Small intestine (tissue), 7 donors: ENCODE measurements around the gene CADPS2. TPM values are rescaled to one million over a fixed set of nuclear protein-coding genes. Genes with fewer than 3 reads are reported as not detected.

Source experiments
- DNase-seq, 2 donors: peaks; one replicate each; pipeline versions ENCODE4 v3.0.0 to v3.0.0-alpha.2; 2013
- FAIRE-seq: peaks from 2 replicates; lab custom pipeline; 2012; peaks lifted over from hg19 to GRCh38; lab: Jason Lieb, UNC
- H3K27ac ChIP-seq, 3 donors: one replicate each; pipeline ENCODE4 v1.5.1; 2013; ENCODE audit warnings: low read length in 2 of 3, mild to moderate bottlenecking in 2 of 3, control low read depth in 1 of 3, inconsistent platforms in 1 of 3, low read depth in 1 of 3, moderate library complexity in 1 of 3
- H3K27me3 ChIP-seq, 3 donors: one replicate each; pipeline ENCODE4 v1.6.1; 2013; ENCODE audit warnings: low read length in 3 of 3, inconsistent platforms in 1 of 3; ENCODE audit not compliant: control insufficient read depth in 3 of 3, insufficient read depth in 3 of 3
- H3K36me3 ChIP-seq, 3 donors: one replicate each; pipeline ENCODE4 v1.6.1; 2013; ENCODE audit warnings: low read length in 3 of 3, inconsistent platforms in 1 of 3, low read depth in 1 of 3, mild to moderate bottlenecking in 1 of 3, moderate library complexity in 1 of 3; ENCODE audit not compliant: control insufficient read depth in 3 of 3, insufficient read depth in 2 of 3
- H3K4me1 ChIP-seq, 3 donors: one replicate each; pipeline ENCODE4 v1.6.1; 2013; ENCODE audit warnings: low read length in 2 of 3, inconsistent platforms in 1 of 3, low read depth in 1 of 3, mild to moderate bottlenecking in 1 of 3, moderate library complexity in 1 of 3; ENCODE audit not compliant: control insufficient read depth in 3 of 3, insufficient read depth in 2 of 3
- H3K4me3 ChIP-seq, 3 donors: one replicate each; pipeline ENCODE4 v1.5.1; 2013; ENCODE audit warnings: low read length in 3 of 3, control low read depth in 1 of 3, inconsistent platforms in 1 of 3, low read depth in 1 of 3, mild to moderate bottlenecking in 1 of 3, moderate library complexity in 1 of 3
- H3K9me3 ChIP-seq, 2 donors: one replicate each; pipeline ENCODE4 v1.6.1; 2013; ENCODE audit warnings: low read depth in 1 of 2, low read length in 1 of 2; ENCODE audit not compliant: control insufficient read depth in 2 of 2, insufficient read depth in 1 of 2
- WGBS, 3 donors: extraction: QIAGEN DNeasy Blood & Tissue Kit; methylation state at CpG; one replicate each; pipeline ENCODE4 v1.1.7; 2013; 5-methylcytosine and 5-hydroxymethylcytosine counted together
- polyA plus RNA-seq, 4 donors: library from polyadenylated mRNA; stranded (reverse) in 3 of 4; unstranded in 1 of 4; fragments of 200-250 nt in 3 of 4; fragments of 120-200 nt in 1 of 4; gene quantifications; one replicate each; pipeline versions ENCODE4 v1.2.1 to v1.2.3, GENCODE V29; 2013
- donor health status: healthy with polysubstance abuse.
- donor health status: control.
- donor health status: control.
- donor health status: Bipolar disorder and iron deficiency.
- donor health status: healthy.

The CADPS2 gene
- polyA plus RNA-seq, 4 donors: 11.3 to 26.6 (median 14.8) TPM

GRCh38 chr7:122350701-122351100, 535.6 kb downstream of the CADPS2 start:
- 84 to 91% (median 84%) methylated on average over 3 of the region's 3 CpGs for WGBS, 3 donors
- no peaks in the 10 kb centered on the region for H3K4me1 ChIP-seq
- H3K27me3 ChIP-seq: no peaks in the 10 kb centered on the region
- H3K4me3 ChIP-seq: no peak overlapping the region
- DNase-seq: no peak
- H3K9me3 ChIP-seq: no peaks in the 10 kb centered on the region
- no peaks in the 10 kb centered on the region for H3K36me3 ChIP-seq
- no peak overlapping the region for H3K27ac ChIP-seq
- no peak for FAIRE-seq

DNA sequence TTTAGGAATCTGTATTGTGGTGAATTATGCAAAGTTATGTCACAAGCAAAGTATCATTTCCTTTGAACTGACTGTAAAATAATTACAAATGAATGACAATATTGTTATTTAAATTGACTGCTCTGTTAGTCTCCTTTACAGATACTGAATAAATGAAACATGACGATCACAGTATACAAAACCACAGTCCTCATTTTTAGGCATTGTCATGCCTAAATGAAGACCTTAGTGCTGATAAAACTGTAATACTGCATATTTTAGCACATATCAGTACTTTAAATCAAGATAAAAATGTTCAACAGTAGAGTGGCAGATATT, 542.0 kb downstream of the CADPS2 start:
- no peaks in the 10 kb centered on the region for H3K27me3 ChIP-seq
- FAIRE-seq: no peak
- H3K4me1 ChIP-seq: no peaks in the 10 kb centered on the region
- DNase-seq: no peak
- 83 to 97% (median 87%) methylated on average over 1 of the region's 1 CpG for WGBS, 3 donors
- no peaks in the 10 kb centered on the region for H3K36me3 ChIP-seq
- H3K27ac ChIP-seq: no peak overlapping the region
- H3K4me3 ChIP-seq: no peak overlapping the region
- H3K9me3 ChIP-seq: no peaks in the 10 kb centered on the region

DNA sequence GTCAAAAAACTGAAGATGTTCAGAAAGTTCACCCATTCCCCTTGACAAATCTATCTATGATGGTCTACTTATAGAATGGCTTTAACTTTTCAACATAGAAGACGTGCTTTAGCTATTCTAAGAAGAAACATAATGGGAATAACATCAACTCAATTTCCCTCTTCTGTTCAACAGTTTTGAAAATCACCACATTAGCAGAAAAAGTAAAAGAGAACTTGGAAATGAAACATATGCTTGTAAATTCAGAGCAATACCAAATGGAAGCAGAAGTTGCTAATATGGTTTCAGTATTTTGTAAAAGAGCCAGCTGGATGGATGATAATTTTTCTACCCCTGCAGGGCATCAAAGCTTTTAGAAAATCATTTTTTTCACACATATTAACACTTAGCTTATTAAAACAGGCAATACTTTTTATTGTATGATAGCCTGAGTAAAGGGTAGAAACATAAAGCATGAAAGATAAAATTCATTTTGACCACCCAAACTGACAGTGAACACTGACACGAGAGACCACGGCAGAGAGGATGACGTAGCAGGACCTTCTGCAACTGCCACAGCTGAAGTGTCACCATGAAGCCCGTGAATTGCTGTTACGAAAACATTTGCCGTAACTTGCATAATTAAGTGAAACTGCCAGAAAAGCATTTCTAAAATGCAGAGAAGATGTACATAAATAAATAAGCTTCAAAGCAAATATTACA, 542.5 kb downstream of the CADPS2 start:
- DNase-seq: no peak
- Histone ChIP-seq H3K4me3 (no peak overlapping the region), H3K9me3 (no peaks in the 10 kb centered on the region), H3K27ac (no peak overlapping the region), H3K27me3 (no peaks in the 10 kb centered on the region), H3K4me1 (no peaks in the 10 kb centered on the region), H3K36me3 (no peaks in the 10 kb centered on the region)
- FAIRE-seq: no peak
- 77 to 96% (median 90%) methylated on average over 7 of the region's 7 CpGs for WGBS, 3 donors

DNA sequence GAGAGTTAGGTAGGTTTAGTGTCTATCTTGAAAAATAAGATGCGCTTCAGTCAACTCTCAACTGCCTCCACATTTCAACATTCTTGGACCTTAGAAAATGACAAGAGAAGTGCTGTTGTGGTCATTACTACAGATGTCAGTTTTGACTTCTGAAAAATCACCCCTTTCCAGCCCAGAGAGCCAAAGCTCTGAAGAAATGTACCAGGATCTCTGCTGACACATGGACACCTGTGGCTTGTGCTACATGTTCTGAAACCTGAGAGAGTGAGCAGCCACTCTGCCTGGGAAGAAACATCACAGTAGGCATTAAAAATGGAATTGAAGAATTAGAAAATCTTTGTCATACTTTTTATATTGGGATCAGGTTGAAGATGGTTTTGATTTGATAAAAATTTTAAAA, 545.8 kb downstream of the CADPS2 start:
- no peaks in the 10 kb centered on the region for H3K9me3 ChIP-seq
- H3K4me1 ChIP-seq: no peaks in the 10 kb centered on the region
- no peak for DNase-seq
- H3K27me3 ChIP-seq: no peaks in the 10 kb centered on the region
- no peak overlapping the region for H3K4me3 ChIP-seq
- H3K27ac ChIP-seq: no peak overlapping the region
- no peak for FAIRE-seq
- WGBS, 3 donors: 96 to 100% (median 100%) methylated on average over 1 of the region's 1 CpG
- no peaks in the 10 kb centered on the region for H3K36me3 ChIP-seq

DNA sequence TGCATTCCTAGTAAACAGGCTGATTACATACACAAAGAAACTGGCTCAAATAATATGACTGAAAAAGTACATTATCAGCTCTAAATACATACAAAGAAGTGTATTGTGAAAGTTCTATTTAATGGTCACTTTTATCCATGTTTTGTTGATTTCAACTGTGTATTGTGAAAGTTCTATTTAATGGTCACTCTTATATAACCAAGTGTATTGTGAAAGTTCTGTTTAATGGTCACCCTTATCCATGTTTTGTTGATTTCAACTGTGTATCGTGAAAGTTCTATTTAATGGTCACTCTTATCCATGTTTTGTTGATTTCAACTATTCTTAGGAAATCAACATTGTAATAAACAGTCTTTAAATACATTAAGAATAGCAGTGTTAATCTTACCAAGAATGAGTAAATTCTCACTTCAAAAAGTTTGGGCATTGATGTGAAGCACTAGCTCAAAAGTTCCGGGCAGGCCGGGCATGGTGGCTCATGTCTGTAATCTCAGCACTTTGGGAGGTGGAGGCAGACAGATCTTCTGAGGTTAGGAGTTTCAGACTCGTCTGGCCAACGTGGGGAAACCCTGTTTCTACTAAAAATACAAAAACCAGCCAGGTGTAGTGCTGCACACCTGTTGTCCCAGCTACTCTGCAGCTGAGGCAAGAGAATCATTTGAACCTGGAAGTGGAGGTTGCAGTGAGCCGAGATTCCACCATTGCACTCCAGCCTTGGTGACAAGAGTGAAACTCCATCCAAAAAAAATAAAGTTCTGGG, 546.9 kb downstream of the CADPS2 start:
- H3K36me3 ChIP-seq: no peaks in the 10 kb centered on the region
- DNase-seq: no peak
- no peaks in the 10 kb centered on the region for H3K4me1 ChIP-seq
- H3K27ac ChIP-seq: no peak overlapping the region
- H3K27me3 ChIP-seq: no peaks in the 10 kb centered on the region
- no peak for FAIRE-seq
- no peaks in the 10 kb centered on the region for H3K9me3 ChIP-seq
- 84 to 91% (median 85%) methylated on average over 6 of the region's 6 CpGs for WGBS, 3 donors
- no peak overlapping the region for H3K4me3 ChIP-seq

- H3K4me3 ChIP-seq: no peak overlapping the region
- WGBS, 3 donors: 71 to 85% (median 80%) methylated on average over 2 of the region's 2 CpGs
- DNase-seq (no peak), FAIRE-seq (no peak)
- H3K36me3 ChIP-seq: no peaks in the 10 kb centered on the region
- no peaks in the 10 kb centered on the region for H3K9me3 ChIP-seq
- H3K27me3 ChIP-seq: no peaks in the 10 kb centered on the region
- no peak overlapping the region for H3K27ac ChIP-seq
- H3K4me1 ChIP-seq: no peaks in the 10 kb centered on the region
Measured at GRCh38 chr7:122337011-122337410, 549.2 kb downstream of the CADPS2 start.

DNA sequence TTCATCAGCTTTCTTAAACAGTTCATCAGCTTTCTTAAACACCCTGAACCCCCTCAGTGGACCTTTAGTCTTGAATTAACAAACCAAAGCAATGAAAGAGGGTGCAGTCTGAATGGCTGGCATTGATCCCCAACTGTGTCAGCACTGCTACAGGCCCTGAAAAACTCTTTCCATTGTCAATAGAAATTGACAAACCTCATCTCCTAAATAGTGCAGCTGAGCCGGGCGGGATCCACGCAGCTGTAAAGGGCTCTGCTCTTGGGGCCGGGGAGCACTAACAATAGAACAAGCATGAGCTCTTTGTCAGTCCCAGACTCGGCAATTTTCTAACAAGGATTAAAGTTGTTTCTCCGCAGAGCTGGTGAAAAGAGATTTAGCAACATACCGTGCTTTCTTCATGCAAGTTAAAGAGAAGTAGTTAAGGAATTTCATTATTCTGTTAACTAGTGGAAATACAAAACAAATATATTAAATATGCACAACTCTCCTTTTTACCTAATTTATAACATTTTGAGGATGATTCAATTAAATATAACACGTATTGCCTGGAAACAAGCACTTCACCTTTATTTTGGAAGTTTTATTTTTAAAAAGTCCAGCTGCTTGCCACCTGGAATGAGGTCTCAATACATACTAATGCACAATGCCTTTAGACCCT, 557.0 kb downstream of the CADPS2 start:
- 63 to 89% (median 84%) methylated on average over 8 of the region's 8 CpGs for WGBS, 3 donors
- H3K4me3 ChIP-seq: no peak overlapping the region
- H3K27ac ChIP-seq: no peak overlapping the region
- DNase-seq (no peak), FAIRE-seq (no peak)
- H3K9me3 ChIP-seq: no peaks in the 10 kb centered on the region
- H3K36me3 ChIP-seq: no peaks in the 10 kb centered on the region
- no peaks in the 10 kb centered on the region for H3K4me1 ChIP-seq
- no peaks in the 10 kb centered on the region for H3K27me3 ChIP-seq

DNA sequence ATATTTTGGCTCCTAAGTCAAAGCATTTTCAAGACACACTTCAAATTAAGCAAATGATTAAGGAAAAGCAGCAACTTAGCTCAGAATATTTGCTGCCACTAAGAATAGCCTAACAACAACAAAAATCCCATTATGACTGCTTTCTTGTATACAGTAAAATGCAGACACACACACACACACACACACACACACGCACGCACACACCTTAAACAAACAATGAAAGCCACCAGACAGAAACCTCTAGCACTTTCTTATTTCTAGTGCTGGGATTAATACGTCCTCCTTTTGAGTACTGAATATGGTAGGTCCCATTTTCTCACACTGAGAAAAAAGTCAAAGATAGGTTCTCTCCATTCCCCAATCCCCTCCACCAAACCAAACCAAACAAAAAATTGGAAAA, 558.3 kb downstream of the CADPS2 start:
- no peaks in the 10 kb centered on the region for H3K4me1 ChIP-seq
- FAIRE-seq: no peak
- no peak overlapping the region for H3K4me3 ChIP-seq
- DNase-seq: no peak
- H3K27me3 ChIP-seq: no peaks in the 10 kb centered on the region
- no peak overlapping the region for H3K27ac ChIP-seq
- H3K36me3 ChIP-seq: no peaks in the 10 kb centered on the region
- 59 to 64% (median 61%) methylated on average over 3 of the region's 3 CpGs for WGBS, 3 donors
- H3K9me3 ChIP-seq: no peaks in the 10 kb centered on the region
